Glutamatergic neuron (in vitro differentiated cells): ENCODE data around the gene ZNF776. TPM values are rescaled to one million over a fixed set of nuclear protein-coding genes. Genes with fewer than 3 reads are reported as not detected.

Experiments
- DNase-seq: peaks from one replicate; pipeline ENCODE4 v3.0.0; 2022
- H3K27ac Mint-ChIP-seq: one replicate; pipeline ENCODE4 v1.8.0; 2020; ENCODE audit warnings: mild to moderate bottlenecking, mixed read lengths, inconsistent platforms; ENCODE audit not compliant: unreplicated experiment
- H3K27me3 Mint-ChIP-seq: one replicate; pipeline ENCODE4 v1.8.0; 2020; ENCODE audit warnings: mild to moderate bottlenecking, moderate library complexity, mixed read lengths, inconsistent platforms; ENCODE audit not compliant: unreplicated experiment
- H3K36me3 Mint-ChIP-seq: one replicate; pipeline ENCODE4 v1.8.0; 2020; ENCODE audit warnings: mild to moderate bottlenecking, mixed read lengths, inconsistent platforms; ENCODE audit not compliant: unreplicated experiment
- H3K4me1 Mint-ChIP-seq: one replicate; pipeline ENCODE4 v1.8.0; 2020; ENCODE audit warnings: mild to moderate bottlenecking, low read depth, mixed read lengths, inconsistent platforms; ENCODE audit not compliant: unreplicated experiment
- H3K4me3 Mint-ChIP-seq: one replicate; pipeline ENCODE4 v1.8.0; 2020; ENCODE audit warnings: mild to moderate bottlenecking, mixed read lengths, inconsistent platforms; ENCODE audit not compliant: unreplicated experiment
- H3K9me3 Mint-ChIP-seq: one replicate; pipeline ENCODE4 v1.8.0; 2020; ENCODE audit warnings: mild to moderate bottlenecking, moderate library complexity, mixed read lengths, inconsistent platforms; ENCODE audit not compliant: unreplicated experiment
- CTCF ChIP-seq: fragments of 200-600 bp; sonication (generic); IDR thresholded peaks from one replicate; pipeline ENCODE4 v1.5.0; 2021; ENCODE audit not compliant: partially characterized antibody, unreplicated experiment
- total RNA-seq: library from RNA; stranded (reverse); fragmentation: NEBNext Ultra II Directional; extraction: Animal tissue kit (Norgen Biotek cat#: 25700); gene quantifications from one replicate; pipeline ENCODE4 v1.2.1, GENCODE V29; 2021; ENCODE audit not compliant: unreplicated experiment

Gene ZNF776
- total RNA-seq, 1 donor from 2014 or later = 41.5 TPM

- Mint-ChIP-seq H3K9me3 (peaks cover 4% of the 10 kb centered on the region), H3K36me3 (no peaks in the 10 kb centered on the region), H3K4me3 (peak overlapping the region; percentile 32), H3K27me3 (peaks cover 3% of the 10 kb centered on the region), H3K27ac (peak overlapping the region; percentile 20), H3K4me1 (peaks cover 18% of the 10 kb centered on the region)
- TF ChIP-seq CTCF = no peak
- no peak for DNase-seq
Observed at GRCh38 chr19:57802269-57802668, 55.7 kb downstream of the ZNF776 start.

GRCh38 chr19:57803265-57803593, 56.6 kb downstream of the ZNF776 start:
- no peak for TF ChIP-seq CTCF
- peaks cover 3% of the 10 kb centered on the region for H3K27me3 Mint-ChIP-seq
- no peaks in the 10 kb centered on the region for H3K36me3 Mint-ChIP-seq
- peaks cover 18% of the 10 kb centered on the region for H3K4me1 Mint-ChIP-seq
- no peak for DNase-seq
- peak overlapping the region; percentile 99 for H3K27ac Mint-ChIP-seq
- H3K9me3 Mint-ChIP-seq = peaks cover 4% of the 10 kb centered on the region
- peak overlapping the region; percentile 99 for H3K4me3 Mint-ChIP-seq

GRCh38 chr19:57803594-57804325, 57.1 kb downstream of the ZNF776 start:
- TF ChIP-seq CTCF = no peak
- peak overlapping the region; percentile 99 for H3K4me3 Mint-ChIP-seq
- DNase-seq = peak; percentile 41
- H3K9me3 Mint-ChIP-seq = peaks cover 4% of the 10 kb centered on the region
- H3K4me1 Mint-ChIP-seq = peaks cover 18% of the 10 kb centered on the region
- H3K27ac Mint-ChIP-seq = peak overlapping the region; percentile 99
- no peaks in the 10 kb centered on the region for H3K36me3 Mint-ChIP-seq
- peaks cover 3% of the 10 kb centered on the region for H3K27me3 Mint-ChIP-seq

GRCh38 chr19:57807541-57807940, 60.9 kb downstream of the ZNF776 start:
- Mint-ChIP-seq H3K27me3 (peaks cover 4% of the 10 kb centered on the region), H3K36me3 (no peaks in the 10 kb centered on the region), H3K9me3 (peaks cover 4% of the 10 kb centered on the region), H3K27ac (no peak overlapping the region), H3K4me1 (peaks cover 15% of the 10 kb centered on the region), H3K4me3 (no peak overlapping the region)
- DNase-seq = no peak
- no peak for TF ChIP-seq CTCF

Other genes starting within 250 kb of the ZNF776 start
- gene ZNF773, start 246.9 kb upstream of the ZNF776 start, total RNA-seq = 13.9 TPM
- gene ZNF549, start 219.5 kb upstream of the ZNF776 start, total RNA-seq = 10.8 TPM
- gene ZNF550, start 187.0 kb upstream of the ZNF776 start, total RNA-seq = 12.9 TPM
- gene ZNF416, start 167.9 kb upstream of the ZNF776 start, total RNA-seq = 11.2 TPM
- 21.5 TPM for gene ZIK1, start 162.7 kb upstream of the ZNF776 start, total RNA-seq
- gene ZNF530, start 146.9 kb upstream of the ZNF776 start, total RNA-seq = 4.6 TPM
- 41.2 TPM for gene ZNF134, start 132.6 kb upstream of the ZNF776 start, total RNA-seq
- 29.5 TPM for gene ZNF211, start 113.6 kb upstream of the ZNF776 start, total RNA-seq
- 0.69 TPM for gene ZSCAN4, start 77.9 kb upstream of the ZNF776 start, total RNA-seq
- gene ZNF551, start 64.8 kb upstream of the ZNF776 start, total RNA-seq = 13.4 TPM
- 57.5 TPM for gene ZNF154, start 37.6 kb upstream of the ZNF776 start, total RNA-seq
- gene ZNF671, start 19.2 kb upstream of the ZNF776 start, total RNA-seq = 20.3 TPM
- 22.7 TPM for gene ZNF586, start 22.9 kb downstream of the ZNF776 start, total RNA-seq
- 14.9 TPM for gene ZNF552, start 68.1 kb downstream of the ZNF776 start, total RNA-seq
- gene ZNF587B, start 83.5 kb downstream of the ZNF776 start, total RNA-seq = 16.9 TPM
- gene ZNF587, start 103.0 kb downstream of the ZNF776 start, total RNA-seq = 65.0 TPM
- gene ZNF814, start 142.2 kb downstream of the ZNF776 start, total RNA-seq = 38.3 TPM
- 23.0 TPM for gene ZNF417, start 169.8 kb downstream of the ZNF776 start, total RNA-seq
- gene ZNF418, start 188.6 kb downstream of the ZNF776 start, total RNA-seq = 25.4 TPM
- gene ZNF256, start 200.9 kb downstream of the ZNF776 start, total RNA-seq = 11.0 TPM
- 1.6 TPM for gene C19orf18, start 227.7 kb downstream of the ZNF776 start, total RNA-seq